HepG2 (cell line): ENCODE measurements around the gene PXDC1. TPM values are rescaled to one million over a fixed set of nuclear protein-coding genes. Genes with fewer than 3 reads are reported as not detected.

ENCODE experiments used
- FOXK1 ChIP-seq: sonication (generic); formaldehyde crosslinking; IDR thresholded peaks from 2 replicates; pipeline ENCODE4 v1.4.0; 2020; ENCODE audit warnings: low read depth, missing genetic modification reagents, borderline replicate concordance
- GTF2F1 ChIP-seq: fragments of 150-350 bp; IDR thresholded peaks from 2 replicates; pipeline ENCODE4 v1.6.1; 2014; ENCODE audit warnings: low read length
- JUN ChIP-seq: sonication (generic); formaldehyde crosslinking; IDR thresholded peaks from 2 replicates; pipeline ENCODE4 v1.4.0; 2020; ENCODE audit warnings: mild to moderate bottlenecking, missing genetic modification reagents
- NFYC ChIP-seq: IDR thresholded peaks from 2 replicates; pipeline ENCODE4 v1.6.1; 2016; ENCODE audit warnings: missing genetic modification reagents, missing compliant biosample characterization
- RFX3 ChIP-seq: IDR thresholded peaks from 2 replicates; pipeline ENCODE4 v1.6.1; 2016; ENCODE audit warnings: missing biosample characterization, missing genetic modification reagents
- SIN3B ChIP-seq: fragments of 150-350 bp; IDR thresholded peaks from 2 replicates; pipeline ENCODE4 v1.6.1; 2014; ENCODE audit warnings: low read length
- SP4 ChIP-seq: sonication (generic); formaldehyde crosslinking; IDR thresholded peaks from 2 replicates; pipeline ENCODE4 v1.8.1; 2023; ENCODE audit warnings: mild to moderate bottlenecking, missing genetic modification reagents
- ZEB1 ChIP-seq: IDR thresholded peaks from 2 replicates; pipeline ENCODE4 v1.6.1; 2012; ENCODE audit warnings: mild to moderate bottlenecking, low read depth, inconsistent platforms; ENCODE audit not compliant: insufficient replicate concordance
- ZFP62 ChIP-seq: sonication (generic); formaldehyde crosslinking; IDR thresholded peaks from 2 replicates; pipeline ENCODE4 v1.4.0; 2020; ENCODE audit warnings: missing genetic modification reagents
- ZFP90 ChIP-seq: sonication (generic); formaldehyde crosslinking; IDR thresholded peaks from 2 replicates; pipeline ENCODE4 v1.8.0; 2022; ENCODE audit warnings: missing genetic modification reagents, mild to moderate bottlenecking, inconsistent platforms, borderline replicate concordance
- ZNF558 ChIP-seq: sonication (generic); formaldehyde crosslinking; IDR thresholded peaks from 2 replicates; pipeline ENCODE4 v1.9.0; 2022; ENCODE audit warnings: mild to moderate bottlenecking, missing genetic modification reagents, borderline replicate concordance
- ZNF607 ChIP-seq: sonication (generic); formaldehyde crosslinking; IDR thresholded peaks from 2 replicates; pipeline ENCODE4 v1.5.1; 2020; ENCODE audit warnings: missing genetic modification reagents, mild to moderate bottlenecking, borderline replicate concordance
- polyA plus RNA-seq, 8 experiments: library from polyadenylated mRNA; depleted of rRNA in 3 of 8; stranded (reverse) in 7 of 8; unstranded in 1 of 8; fragments of >200 nt; fragmentation: Illumina TruSeq in 4 of 8; extraction: Trizol in 4 of 8; gene quantifications; 2 replicates each; pipeline versions ENCODE4 v1.2.1 to v1.2.3, GENCODE V29; 2011 to 2016; ENCODE audit warnings: low read depth in 4 of 8, missing spikeins in 1 of 8, mixed read lengths in 1 of 8; ENCODE audit not compliant: insufficient read depth in 1 of 8
- total RNA-seq, 5 experiments: library from RNA; depleted of rRNA; stranded (reverse); fragments of >200 nt; fragmentation: Illumina TruSeq; extraction: Trizol; gene quantifications; 2 replicates each; pipeline ENCODE4 v1.2.3, GENCODE V29; 2016; ENCODE audit warnings: low read depth in 1 of 5
- TF ChIP-seq, protein P1 (sequence below): sonication (generic); formaldehyde crosslinking; IDR thresholded peaks from 2 replicates; pipeline ENCODE4 v1.4.0; 2020; ENCODE audit warnings: mild to moderate bottlenecking, missing genetic modification reagents, borderline replicate concordance
- TF ChIP-seq, protein P2 (sequence below): sonication (generic); formaldehyde crosslinking; IDR thresholded peaks from 2 replicates; pipeline ENCODE4 v1.4.0; 2020; ENCODE audit warnings: missing genetic modification reagents, borderline replicate concordance
- TF ChIP-seq, protein P3 (sequence below): sonication (generic); formaldehyde crosslinking; IDR thresholded peaks from 2 replicates; pipeline ENCODE4 v1.4.0; 2020; ENCODE audit warnings: missing genetic modification reagents
- TF ChIP-seq, protein P4 (sequence below): sonication (generic); formaldehyde crosslinking; IDR thresholded peaks from 2 replicates; pipeline ENCODE4 v1.5.0; 2020; ENCODE audit warnings: missing genetic modification reagents, mild to moderate bottlenecking, borderline replicate concordance
- TF ChIP-seq, protein P5 (sequence below): sonication (generic); formaldehyde crosslinking; IDR thresholded peaks from 2 replicates; pipeline ENCODE4 v1.9.0; 2021; ENCODE audit warnings: missing genetic modification reagents, mild to moderate bottlenecking, borderline replicate concordance

Gene PXDC1
- total and polyA plus RNA-seq, 2 of the 13 experiments (the other 11 are each of a cell fraction or from before 2014, with no cell fraction given) = 32.4 to 34.7 TPM

DNA sequence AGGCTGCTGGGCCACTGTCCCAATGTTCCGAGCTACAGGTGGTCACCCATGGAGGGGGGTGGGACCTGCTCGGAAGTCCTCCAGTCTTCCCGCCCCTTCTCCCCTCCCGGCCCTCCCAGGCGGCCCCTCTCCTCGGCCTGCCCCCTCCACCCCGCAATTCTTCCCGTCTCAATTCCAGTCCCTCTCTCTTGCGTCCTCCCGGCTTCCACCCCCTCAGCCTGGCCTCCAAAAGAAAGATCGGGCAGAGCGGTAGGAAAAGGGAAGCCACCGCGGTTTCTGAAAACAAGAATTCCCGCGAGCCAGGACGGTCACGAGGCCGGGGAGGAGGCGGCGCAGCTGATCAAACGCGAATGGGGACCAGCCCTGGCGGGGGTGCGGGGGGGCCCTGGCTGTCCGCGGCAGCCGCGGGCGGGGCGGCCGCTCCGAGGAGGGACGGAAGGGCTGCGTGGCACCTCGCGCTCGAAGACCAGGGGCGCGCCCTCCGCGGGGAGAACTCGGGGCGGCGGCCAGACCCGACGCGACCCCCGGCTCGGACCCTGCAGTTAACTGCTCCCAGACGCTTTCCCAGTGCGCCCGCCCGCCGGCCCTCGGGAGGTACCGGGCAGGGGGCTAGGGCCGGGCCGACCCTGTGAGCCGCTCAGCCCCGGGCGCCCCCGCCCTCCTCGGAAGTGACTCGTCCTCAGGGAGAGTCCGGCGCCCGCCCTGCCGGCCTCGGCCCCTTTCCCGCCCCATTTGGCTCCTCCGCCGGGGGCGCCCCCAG, 1.0 kb downstream of the PXDC1 start (continued):
- TF ChIP-seq, protein P1, sequence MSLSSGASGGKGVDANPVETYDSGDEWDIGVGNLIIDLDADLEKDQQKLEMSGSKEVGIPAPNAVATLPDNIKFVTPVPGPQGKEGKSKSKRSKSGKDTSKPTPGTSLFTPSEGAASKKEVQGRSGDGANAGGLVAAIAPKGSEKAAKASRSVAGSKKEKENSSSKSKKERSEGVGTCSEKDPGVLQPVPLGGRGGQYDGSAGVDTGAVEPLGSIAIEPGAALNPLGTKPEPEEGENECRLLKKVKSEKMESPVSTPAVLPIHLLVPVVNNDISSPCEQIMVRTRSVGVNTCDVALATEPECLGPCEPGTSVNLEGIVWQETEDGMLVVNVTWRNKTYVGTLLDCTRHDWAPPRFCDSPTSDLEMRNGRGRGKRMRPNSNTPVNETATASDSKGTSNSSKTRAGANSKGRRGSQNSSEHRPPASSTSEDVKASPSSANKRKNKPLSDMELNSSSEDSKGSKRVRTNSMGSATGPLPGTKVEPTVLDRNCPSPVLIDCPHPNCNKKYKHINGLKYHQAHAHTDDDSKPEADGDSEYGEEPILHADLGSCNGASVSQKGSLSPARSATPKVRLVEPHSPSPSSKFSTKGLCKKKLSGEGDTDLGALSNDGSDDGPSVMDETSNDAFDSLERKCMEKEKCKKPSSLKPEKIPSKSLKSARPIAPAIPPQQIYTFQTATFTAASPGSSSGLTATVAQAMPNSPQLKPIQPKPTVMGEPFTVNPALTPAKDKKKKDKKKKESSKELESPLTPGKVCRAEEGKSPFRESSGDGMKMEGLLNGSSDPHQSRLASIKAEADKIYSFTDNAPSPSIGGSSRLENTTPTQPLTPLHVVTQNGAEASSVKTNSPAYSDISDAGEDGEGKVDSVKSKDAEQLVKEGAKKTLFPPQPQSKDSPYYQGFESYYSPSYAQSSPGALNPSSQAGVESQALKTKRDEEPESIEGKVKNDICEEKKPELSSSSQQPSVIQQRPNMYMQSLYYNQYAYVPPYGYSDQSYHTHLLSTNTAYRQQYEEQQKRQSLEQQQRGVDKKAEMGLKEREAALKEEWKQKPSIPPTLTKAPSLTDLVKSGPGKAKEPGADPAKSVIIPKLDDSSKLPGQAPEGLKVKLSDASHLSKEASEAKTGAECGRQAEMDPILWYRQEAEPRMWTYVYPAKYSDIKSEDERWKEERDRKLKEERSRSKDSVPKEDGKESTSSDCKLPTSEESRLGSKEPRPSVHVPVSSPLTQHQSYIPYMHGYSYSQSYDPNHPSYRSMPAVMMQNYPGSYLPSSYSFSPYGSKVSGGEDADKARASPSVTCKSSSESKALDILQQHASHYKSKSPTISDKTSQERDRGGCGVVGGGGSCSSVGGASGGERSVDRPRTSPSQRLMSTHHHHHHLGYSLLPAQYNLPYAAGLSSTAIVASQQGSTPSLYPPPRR = peak; percentile 36; the same call in 1 of the 2 replicates
- no peak for TF ChIP-seq ZFP90 (CRISPR knock-in tag)
- TF ChIP-seq, protein P2, sequence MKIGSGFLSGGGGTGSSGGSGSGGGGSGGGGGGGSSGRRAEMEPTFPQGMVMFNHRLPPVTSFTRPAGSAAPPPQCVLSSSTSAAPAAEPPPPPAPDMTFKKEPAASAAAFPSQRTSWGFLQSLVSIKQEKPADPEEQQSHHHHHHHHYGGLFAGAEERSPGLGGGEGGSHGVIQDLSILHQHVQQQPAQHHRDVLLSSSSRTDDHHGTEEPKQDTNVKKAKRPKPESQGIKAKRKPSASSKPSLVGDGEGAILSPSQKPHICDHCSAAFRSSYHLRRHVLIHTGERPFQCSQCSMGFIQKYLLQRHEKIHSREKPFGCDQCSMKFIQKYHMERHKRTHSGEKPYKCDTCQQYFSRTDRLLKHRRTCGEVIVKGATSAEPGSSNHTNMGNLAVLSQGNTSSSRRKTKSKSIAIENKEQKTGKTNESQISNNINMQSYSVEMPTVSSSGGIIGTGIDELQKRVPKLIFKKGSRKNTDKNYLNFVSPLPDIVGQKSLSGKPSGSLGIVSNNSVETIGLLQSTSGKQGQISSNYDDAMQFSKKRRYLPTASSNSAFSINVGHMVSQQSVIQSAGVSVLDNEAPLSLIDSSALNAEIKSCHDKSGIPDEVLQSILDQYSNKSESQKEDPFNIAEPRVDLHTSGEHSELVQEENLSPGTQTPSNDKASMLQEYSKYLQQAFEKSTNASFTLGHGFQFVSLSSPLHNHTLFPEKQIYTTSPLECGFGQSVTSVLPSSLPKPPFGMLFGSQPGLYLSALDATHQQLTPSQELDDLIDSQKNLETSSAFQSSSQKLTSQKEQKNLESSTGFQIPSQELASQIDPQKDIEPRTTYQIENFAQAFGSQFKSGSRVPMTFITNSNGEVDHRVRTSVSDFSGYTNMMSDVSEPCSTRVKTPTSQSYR (CRISPR knock-in tag) = no peak
- no peak for TF ChIP-seq FOXK1 (CRISPR knock-in tag)
- no peak for TF ChIP-seq SIN3B
- no peak for TF ChIP-seq ZEB1
- TF ChIP-seq, protein P3, sequence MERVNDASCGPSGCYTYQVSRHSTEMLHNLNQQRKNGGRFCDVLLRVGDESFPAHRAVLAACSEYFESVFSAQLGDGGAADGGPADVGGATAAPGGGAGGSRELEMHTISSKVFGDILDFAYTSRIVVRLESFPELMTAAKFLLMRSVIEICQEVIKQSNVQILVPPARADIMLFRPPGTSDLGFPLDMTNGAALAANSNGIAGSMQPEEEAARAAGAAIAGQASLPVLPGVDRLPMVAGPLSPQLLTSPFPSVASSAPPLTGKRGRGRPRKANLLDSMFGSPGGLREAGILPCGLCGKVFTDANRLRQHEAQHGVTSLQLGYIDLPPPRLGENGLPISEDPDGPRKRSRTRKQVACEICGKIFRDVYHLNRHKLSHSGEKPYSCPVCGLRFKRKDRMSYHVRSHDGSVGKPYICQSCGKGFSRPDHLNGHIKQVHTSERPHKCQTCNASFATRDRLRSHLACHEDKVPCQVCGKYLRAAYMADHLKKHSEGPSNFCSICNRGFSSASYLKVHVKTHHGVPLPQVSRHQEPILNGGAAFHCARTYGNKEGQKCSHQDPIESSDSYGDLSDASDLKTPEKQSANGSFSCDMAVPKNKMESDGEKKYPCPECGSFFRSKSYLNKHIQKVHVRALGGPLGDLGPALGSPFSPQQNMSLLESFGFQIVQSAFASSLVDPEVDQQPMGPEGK (CRISPR knock-in tag) = peak; percentile 99
- TF ChIP-seq, protein P4, sequence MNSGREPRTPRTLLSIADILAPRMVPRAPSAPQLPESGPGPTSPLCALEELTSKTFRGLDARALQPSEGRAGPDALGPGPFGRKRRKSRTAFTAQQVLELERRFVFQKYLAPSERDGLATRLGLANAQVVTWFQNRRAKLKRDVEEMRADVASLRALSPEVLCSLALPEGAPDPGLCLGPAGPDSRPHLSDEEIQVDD = peak; percentile 59; the same call in 1 of the 2 replicates
- TF ChIP-seq GTF2F1 = 0 out of 2 replicates have a peak, but pooled peaks have one; percentile 29
- TF ChIP-seq ZNF607 (CRISPR knock-in tag) = no peak; the same call in 1 of the 2 replicates
- TF ChIP-seq, protein P5, sequence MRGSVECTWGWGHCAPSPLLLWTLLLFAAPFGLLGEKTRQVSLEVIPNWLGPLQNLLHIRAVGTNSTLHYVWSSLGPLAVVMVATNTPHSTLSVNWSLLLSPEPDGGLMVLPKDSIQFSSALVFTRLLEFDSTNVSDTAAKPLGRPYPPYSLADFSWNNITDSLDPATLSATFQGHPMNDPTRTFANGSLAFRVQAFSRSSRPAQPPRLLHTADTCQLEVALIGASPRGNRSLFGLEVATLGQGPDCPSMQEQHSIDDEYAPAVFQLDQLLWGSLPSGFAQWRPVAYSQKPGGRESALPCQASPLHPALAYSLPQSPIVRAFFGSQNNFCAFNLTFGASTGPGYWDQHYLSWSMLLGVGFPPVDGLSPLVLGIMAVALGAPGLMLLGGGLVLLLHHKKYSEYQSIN (CRISPR knock-in tag) = no peak
- TF ChIP-seq RFX3 (CRISPR knock-in tag) = no peak
- no peak for TF ChIP-seq ZNF558 (CRISPR knock-in tag)
- peak; percentile 38 for TF ChIP-seq NFYC (CRISPR knock-in tag)
- TF ChIP-seq SP4 (CRISPR knock-in tag) = peak; percentile 61; the same call in 1 of the 2 replicates
- peak; percentile 62 for TF ChIP-seq JUN (CRISPR knock-in tag)
- no peak for TF ChIP-seq ZFP62 (CRISPR knock-in tag)
